HG03159 (cell line): ENCODE data around the gene IFITM2.

Experiments used
- ATAC-seq: cut with Tn5 transposase; IDR thresholded peaks from one replicate; pipeline ENCODE4 v1.9.1; 2021; ENCODE audit warnings: mild to moderate bottlenecking, moderate library complexity; ENCODE audit not compliant: unreplicated experiment

Gene IFITM2

GRCh38 chr11:292211-293121 is 15.2 kb upstream of the IFITM2 start:
- ATAC-seq: no peak

GRCh38 chr11:293271-293851 is 14.3 kb upstream of the IFITM2 start:
- no peak for ATAC-seq

GRCh38 chr11:293852-294661 is 13.6 kb upstream of the IFITM2 start:
- ATAC-seq: no peak

GRCh38 chr11:294780-295179 is 12.8 kb upstream of the IFITM2 start:
- no peak for ATAC-seq

GRCh38 chr11:295351-296170 is 12.1 kb upstream of the IFITM2 start:
- no peak for ATAC-seq

GRCh38 chr11:296171-297050 is 11.2 kb upstream of the IFITM2 start:
- no peak for ATAC-seq

- ATAC-seq: no peak
These were observed 10.5 kb upstream of the IFITM2 start for GRCh38 chr11:297051-297585.

- ATAC-seq: no peak
These were observed 9.8 kb upstream of the IFITM2 start for GRCh38 chr11:297586-298405.

GRCh38 chr11:298406-299065 is 9.1 kb upstream of the IFITM2 start:
- no peak for ATAC-seq

GRCh38 chr11:299081-299891 is 8.3 kb upstream of the IFITM2 start, which contains the start of gene IFITM5:
TSS of gene IFITM5 (minus strand) at chr11:299526. CDS start at chr11:299490, 36 bp downstream.
- no peak for ATAC-seq

- ATAC-seq: no peak
These were observed 7.5 kb upstream of the IFITM2 start for GRCh38 chr11:299951-300735.

- no peak for ATAC-seq
These were observed 4.3 kb upstream of the IFITM2 start for GRCh38 chr11:303363-303762.

GRCh38 chr11:304061-304506 is 3.5 kb upstream of the IFITM2 start:
- no peak for ATAC-seq

GRCh38 chr11:304915-305843 is 2.4 kb upstream of the IFITM2 start:
- ATAC-seq: no peak

GRCh38 chr11:305844-306211 is 1.8 kb upstream of the IFITM2 start:
- ATAC-seq: no peak
